GM18868 (cell line): ENCODE data around the gene UBA6.

Experiments used
- ATAC-seq: cut with Tn5 transposase; IDR thresholded peaks from one replicate; pipeline ENCODE4 v1.9.1; 2021; ENCODE audit warnings: mild to moderate bottlenecking, moderate library complexity; ENCODE audit not compliant: unreplicated experiment

Gene UBA6

DNA sequence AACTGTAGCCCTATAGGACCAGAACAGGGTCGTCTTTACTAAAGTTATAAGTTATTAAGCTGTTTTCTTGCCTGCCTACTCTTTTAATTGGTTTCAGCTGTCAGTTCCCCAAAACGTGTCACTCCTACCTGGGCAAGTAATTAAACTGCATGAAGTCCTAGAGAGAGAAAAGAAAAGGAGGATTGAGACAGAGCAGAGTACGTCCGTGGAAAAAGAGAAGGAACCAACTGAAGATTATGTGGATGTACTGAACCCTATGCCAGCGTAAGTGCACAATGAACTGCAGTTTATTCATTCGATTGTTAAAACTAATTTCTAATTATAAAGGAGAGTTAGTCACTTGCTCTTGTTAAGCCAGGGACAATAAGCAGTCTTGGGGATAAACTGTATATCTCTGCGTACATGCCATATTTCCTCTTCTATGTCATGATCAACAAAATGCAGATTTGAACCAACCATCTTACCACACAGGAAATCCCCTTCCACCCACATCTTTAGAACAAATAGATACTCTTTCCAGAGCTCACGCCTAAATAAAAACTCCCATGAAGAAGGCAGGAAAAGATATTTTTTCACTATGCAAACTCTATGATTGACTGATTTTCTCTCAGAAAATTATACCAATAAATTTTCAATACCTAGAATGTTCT is 119.6 kb downstream of the UBA6 start:
- peak; percentile 49 for ATAC-seq

- ATAC-seq: peak; percentile 58
Measured at GRCh38 chr4:67580577-67580976, 120.4 kb downstream of the UBA6 start.

GRCh38 chr4:67576538-67576937 is 124.4 kb downstream of the UBA6 start:
- peak; percentile 41 for ATAC-seq

GRCh38 chr4:67576059-67576466 is 124.9 kb downstream of the UBA6 start:
- ATAC-seq: no peak

DNA sequence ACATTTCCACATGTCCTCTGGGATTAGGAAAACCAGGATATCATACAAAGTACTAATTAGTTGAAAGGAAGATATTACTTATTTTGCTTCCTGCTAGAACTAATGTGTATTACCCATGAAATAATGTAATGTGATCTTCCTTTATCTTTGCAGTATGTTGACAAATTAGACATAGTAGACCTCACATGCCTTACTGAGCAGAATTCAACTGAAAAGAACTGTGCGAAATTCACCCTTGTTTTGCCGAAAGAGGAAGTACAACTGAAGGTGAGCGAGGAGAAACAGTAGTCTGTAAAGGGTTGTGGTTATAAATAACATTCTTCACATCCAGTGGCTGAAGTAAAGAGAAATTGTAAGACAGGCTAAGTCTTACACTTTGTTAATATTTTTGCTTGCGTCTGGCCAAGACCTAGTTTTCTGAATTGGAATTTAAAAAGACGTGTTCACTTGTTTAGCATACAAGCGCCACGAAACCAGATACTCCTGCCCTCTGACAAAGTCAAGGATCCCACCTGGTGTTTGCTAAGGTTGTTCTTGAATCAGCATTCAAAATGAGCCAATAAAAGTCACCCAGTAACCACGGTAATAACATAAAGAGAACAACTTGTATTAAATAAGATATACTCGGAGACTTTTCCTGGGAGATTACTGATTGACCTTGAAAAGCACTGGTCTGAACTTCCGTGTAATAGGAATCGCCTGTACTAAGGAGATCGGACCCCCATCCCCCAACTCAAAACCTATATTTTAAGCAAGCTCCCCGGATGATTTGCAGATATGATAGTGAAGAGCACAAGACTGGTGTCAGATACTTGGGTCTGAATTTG is 125.5 kb downstream of the UBA6 start:
- peak; percentile 92 for ATAC-seq

GRCh38 chr4:67573193-67573592 is 127.8 kb downstream of the UBA6 start:
- no peak for ATAC-seq

DNA sequence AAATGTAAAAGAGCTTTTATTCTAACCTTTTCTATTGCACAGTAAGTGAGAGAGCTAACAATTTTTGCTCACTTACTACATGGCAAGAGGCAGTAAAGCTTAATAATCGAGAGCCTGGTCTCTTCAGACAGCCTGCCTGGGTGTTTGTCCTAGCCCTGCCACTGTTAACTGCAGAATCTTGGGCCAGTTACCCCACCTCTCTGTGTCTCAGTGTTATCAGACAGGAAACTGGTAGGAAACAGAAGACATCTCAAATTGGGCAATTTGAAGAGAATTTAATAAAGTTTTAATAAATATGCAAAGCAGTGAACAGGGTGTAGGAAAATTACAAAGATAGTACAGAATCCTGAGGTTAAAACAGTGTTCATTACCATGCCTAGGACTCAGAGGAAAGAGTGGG is 129.0 kb downstream of the UBA6 start:
- ATAC-seq: no peak

DNA sequence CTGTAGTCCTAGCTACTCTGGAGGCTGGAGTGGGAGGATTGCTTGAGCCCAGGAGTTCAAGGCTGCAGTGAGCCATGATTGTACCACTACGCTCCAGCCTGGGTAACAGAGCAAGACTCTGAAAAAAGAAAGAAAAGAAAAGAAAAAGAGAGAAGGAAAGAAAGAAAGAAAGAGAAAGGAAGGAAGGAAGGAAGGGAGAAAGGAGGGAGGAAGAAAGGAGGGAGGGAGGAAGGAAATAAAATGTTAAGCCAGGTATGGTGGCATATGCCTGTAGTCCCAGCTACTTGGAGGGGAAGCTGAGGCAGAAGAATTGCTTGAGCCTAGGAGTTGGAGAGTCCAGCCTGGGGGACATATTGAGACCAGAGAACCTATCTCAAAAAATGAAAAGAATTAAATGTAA is 130.4 kb downstream of the UBA6 start:
- no peak for ATAC-seq

DNA sequence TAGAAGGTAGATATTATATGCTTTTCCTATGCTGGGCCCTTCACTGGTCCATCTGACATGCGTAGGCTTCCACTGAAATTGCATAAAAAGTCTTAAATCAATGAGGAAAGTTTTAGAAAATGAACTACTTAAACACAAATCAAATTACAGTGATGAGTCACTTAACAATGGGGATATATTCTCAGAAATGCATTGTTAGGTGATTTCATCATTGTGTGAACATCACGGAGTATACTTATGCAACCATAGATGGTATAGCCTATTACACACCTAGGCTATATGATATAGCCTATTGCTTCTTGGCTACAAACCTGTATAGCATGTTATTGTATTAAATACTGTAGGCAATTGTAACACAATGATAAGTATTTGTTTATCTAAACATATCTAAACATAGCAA is 132.1 kb downstream of the UBA6 start:
- ATAC-seq: no peak

DNA sequence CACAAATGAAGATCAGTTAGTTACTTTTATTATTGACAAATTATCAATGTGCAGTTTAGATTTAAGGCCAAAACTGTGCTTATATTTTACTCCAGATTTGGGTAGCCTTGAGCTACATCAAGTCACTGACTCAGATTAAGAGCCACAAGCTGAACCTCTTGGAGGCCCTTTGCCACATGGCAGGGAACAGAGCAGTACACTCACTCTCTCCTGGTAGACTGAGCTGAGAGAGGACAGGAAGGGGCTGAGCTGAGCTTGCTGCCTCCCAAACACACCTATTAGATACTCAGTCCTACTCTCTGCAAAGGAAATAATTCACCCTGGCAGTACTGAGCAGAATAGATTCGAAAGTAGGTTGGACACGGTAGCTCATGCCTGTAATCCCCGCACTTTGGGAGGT is 134.6 kb downstream of the UBA6 start:
- ATAC-seq: no peak

DNA sequence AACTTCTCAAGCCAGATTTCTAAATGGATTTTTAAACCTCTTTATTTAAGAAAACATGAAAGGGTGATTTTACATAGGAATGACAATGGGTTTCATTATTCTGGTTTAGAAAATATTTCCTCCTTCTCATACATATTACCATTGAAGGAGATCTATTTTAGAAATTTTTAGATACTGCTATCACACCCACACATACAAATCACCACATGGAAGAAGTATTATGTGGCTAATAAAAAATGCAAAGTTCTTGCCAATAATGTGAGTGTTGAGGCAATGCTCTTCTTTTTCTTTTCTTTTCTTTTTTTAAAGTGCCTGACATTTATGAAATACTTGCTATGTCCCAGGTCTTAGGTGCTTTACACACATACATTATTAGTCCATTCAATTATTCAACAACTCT is 135.7 kb downstream of the UBA6 start:
- ATAC-seq: no peak
